Endothelial cell of umbilical vein (primary cell): Measurements from ENCODE around the gene RPL37A. TPM values are rescaled to one million over a fixed set of nuclear protein-coding genes. Genes with fewer than 3 reads are reported as not detected.
A peak's percentile ranks its signal among the peaks of the same experiment; 100 is the strongest.

Experiments
- BruUV-seq: library from RNA; stranded (reverse); fragments of 400-500 nt; replicated peaks from 2 replicates; lab custom pipeline; 2021; lab: Mats Ljungman, UMichigan
- CTCF ChIA-PET: fragments of 300-600, 350-600 bp; sonication (Branson Sonifier 250); formaldehyde crosslinking; loops from one replicate; lab custom pipeline; 2021; ENCODE audit warnings: antibody characterized with exemption, inconsistent platforms; lab: Charles Lee
- POLR2A ChIA-PET: fragments of 300-600, 350-600 bp; sonication (Branson Sonifier 250); formaldehyde crosslinking; loops from one replicate; lab custom pipeline; 2021; ENCODE audit warnings: antibody characterized with exemption, inconsistent platforms; lab: Charles Lee
- DNase-seq: peaks from one replicate; pipeline ENCODE4 v3.0.0-alpha.2; 2011; ENCODE audit warnings: low read depth, low spot score
- FAIRE-seq: peaks from 2 replicates; lab custom pipeline; 2011; peaks lifted over from hg19 to GRCh38; lab: Jason Lieb, UNC
- H2AFZ ChIP-seq: 2 replicates; pipeline ENCODE4 v1.6.0; 2012; ENCODE audit warnings: low read depth, low read length, control low read depth, inconsistent platforms
- H3K27ac ChIP-seq: 2 replicates; pipeline ENCODE4 v1.5.1; 2011; ENCODE audit warnings: low read depth, mild to moderate bottlenecking, control low read depth, low read length, moderate library complexity; ENCODE audit not compliant: insufficient read depth
- H3K27me3 ChIP-seq, 2 experiments: 2 replicates each; pipeline versions ENCODE4 v1.6.0 to v1.6.1; 2011; ENCODE audit warnings: low read length in 2 of 2, mixed read lengths in 1 of 2; ENCODE audit not compliant: control insufficient read depth in 2 of 2, insufficient read depth in 2 of 2
- H3K36me3 ChIP-seq, 2 experiments: 2 replicates in 1 of 2; 3 replicates in 1 of 2; pipeline ENCODE4 v1.5.1; 2011; ENCODE audit warnings: low read length in 2 of 2, mild to moderate bottlenecking in 1 of 2, moderate library complexity in 1 of 2; ENCODE audit not compliant: control insufficient read depth in 2 of 2, insufficient read depth in 2 of 2; ENCODE audit errors: extremely low read depth in 1 of 2
- H3K4me1 ChIP-seq: 3 replicates; pipeline ENCODE4 v1.5.1; 2011; ENCODE audit warnings: mild to moderate bottlenecking, low read length; ENCODE audit not compliant: control insufficient read depth, insufficient read depth; ENCODE audit errors: extremely low read depth
- H3K4me2 ChIP-seq: 2 replicates; pipeline ENCODE4 v1.6.1; 2011; ENCODE audit warnings: low read length, control low read depth, mixed read lengths; ENCODE audit not compliant: insufficient read depth
- H3K4me3 ChIP-seq, 3 experiments: fragments of 200-600 bp in 1 of 3; sonication (generic), shearing (Covaris generic) in 1 of 3; replicated peaks in 1 of 3; 2 replicates each; pipeline ENCODE4 v1.5.1; 2011 to 2016; ENCODE audit warnings: control low read depth in 3 of 3, low read length in 3 of 3, mild to moderate bottlenecking in 2 of 3, inconsistent platforms in 1 of 3, low read depth in 1 of 3, moderate library complexity in 1 of 3; ENCODE audit not compliant: insufficient read depth in 1 of 3
- H3K79me2 ChIP-seq: 2 replicates; pipeline ENCODE4 v1.6.0; 2012; ENCODE audit warnings: low read length, inconsistent platforms; ENCODE audit not compliant: control insufficient read depth, insufficient read depth
- H3K9ac ChIP-seq: replicated peaks from 2 replicates; pipeline ENCODE3; 2011; ENCODE audit warnings: low read length, control low read depth; ENCODE audit not compliant: insufficient read depth; ENCODE audit errors: extremely low read depth
- H3K9me1 ChIP-seq: replicated peaks from 3 replicates; pipeline ENCODE4 v1.6.0; 2011; ENCODE audit warnings: mild to moderate bottlenecking, low read length; ENCODE audit not compliant: control insufficient read depth, insufficient read depth; ENCODE audit errors: extremely low read depth
- H3K9me3 ChIP-seq: replicated peaks from 2 replicates; pipeline ENCODE4 v1.5.1; 2012; ENCODE audit warnings: low read length, inconsistent platforms; ENCODE audit not compliant: control insufficient read depth, insufficient read depth
- H4K20me1 ChIP-seq: replicated peaks from 2 replicates; pipeline ENCODE3; 2011; ENCODE audit warnings: mild to moderate bottlenecking, low read length; ENCODE audit not compliant: control insufficient read depth, insufficient read depth; ENCODE audit errors: extremely low read depth
- CTCF ChIP-seq, 2 donors: IDR thresholded peaks; 1 replicate in 1 of 2; 2 replicates in 1 of 2; pipeline ENCODE4 v1.5.1; 2011; ENCODE audit warnings: low read length in 2 of 2, mild to moderate bottlenecking in 2 of 2, moderate library complexity in 2 of 2, control low read depth in 1 of 2, inconsistent platforms in 1 of 2, low read depth in 1 of 2; ENCODE audit not compliant: insufficient read depth in 1 of 2; ENCODE audit errors: extremely low read depth in 1 of 2
- EZH2 ChIP-seq: IDR thresholded peaks from 2 replicates; pipeline ENCODE4 v1.6.1; 2012; ENCODE audit warnings: borderline replicate concordance, low read depth, mild to moderate bottlenecking, moderate library complexity, low read length, inconsistent platforms; ENCODE audit not compliant: severe bottlenecking
- FOS ChIP-seq: IDR thresholded peaks from 2 replicates; pipeline ENCODE4 v1.6.1; 2011; ENCODE audit warnings: mild to moderate bottlenecking, low read length, moderate library complexity, borderline replicate concordance; ENCODE audit not compliant: insufficient read depth
- MYC ChIP-seq: IDR thresholded peaks from one replicate; pipeline ENCODE4 v1.6.1; 2011; ENCODE audit warnings: mild to moderate bottlenecking, low read depth, low read length
- POLR2A ChIP-seq: IDR thresholded peaks from 2 replicates; pipeline ENCODE4 v1.6.1; 2012; ENCODE audit warnings: low read depth, mild to moderate bottlenecking, control low read depth, low read length
- POLR2AphosphoS5 ChIP-seq: IDR thresholded peaks from 2 replicates; pipeline ENCODE4 v1.6.1; 2012; ENCODE audit warnings: low read depth, mild to moderate bottlenecking, control low read depth, low read length, moderate library complexity; ENCODE audit not compliant: insufficient read depth
- dilution Hi-C: fragments of 300-500 bp; cut with MboI; formaldehyde crosslinking; loops from one replicate; pipeline ENCODE4 v1.15.0; 2019; ENCODE audit warnings: low sequenced_read_pairs; ENCODE audit not compliant: extremely low pct_ligation_motif_present
- intact Hi-C: fragments of 100-400 bp; cut with micrococcal nuclease; formaldehyde crosslinking; loops from one replicate; pipeline ENCODE4 v1.10.0; 2022
- polyA plus RNA-seq, 4 experiments: library from polyadenylated mRNA; depleted of rRNA in 3 of 4; stranded (reverse) in 3 of 4; unstranded in 1 of 4; fragments of >200 nt; gene quantifications; 2 replicates each; pipeline versions ENCODE4 v1.2.1 to v1.2.3, GENCODE V29; 2011 to 2012; ENCODE audit warnings: missing spikeins in 1 of 4
- total RNA-seq: library from RNA; stranded (reverse); gene quantifications from 2 replicates; pipeline ENCODE4 v1.2.3, GENCODE V29; 2021

Gene RPL37A
- total and polyA plus RNA-seq, 2 donors (not counting 3 experiments of a cell fraction or from before 2014, with no cell fraction given), result 1,889 to 2,628 TPM

DNA sequence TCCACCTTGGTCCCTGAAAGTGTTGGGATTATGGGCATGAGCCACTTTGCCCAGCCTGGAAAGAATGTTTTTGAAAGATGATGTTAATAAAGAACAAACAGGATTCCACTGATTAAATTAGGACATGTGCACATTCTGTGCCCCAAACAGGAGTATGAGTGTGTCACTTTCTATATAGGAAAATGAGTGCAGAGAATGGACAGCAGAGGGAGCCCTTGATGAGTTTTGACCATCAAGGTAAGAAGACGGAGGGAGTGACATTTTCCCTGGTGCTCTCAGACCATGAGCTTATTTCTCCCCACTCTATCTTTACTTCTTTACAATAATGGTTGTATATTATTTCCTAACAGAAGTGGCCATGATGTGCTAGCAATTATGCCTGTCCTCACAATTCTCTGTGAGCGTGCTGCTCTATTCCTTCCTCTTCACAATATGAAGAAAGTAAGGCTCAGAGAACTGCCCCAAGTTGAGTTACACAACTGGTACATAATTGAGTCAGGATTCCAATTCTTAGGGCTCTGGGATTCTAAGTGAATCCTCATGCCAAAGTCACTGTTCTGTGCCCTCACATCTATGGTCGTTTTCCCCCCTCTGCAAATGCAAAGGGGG, 20.6 kb downstream of the RPL37A start:
- no peak overlapping the region for H3K27ac ChIP-seq
- no peak overlapping the region for H3K4me2 ChIP-seq
- H2AFZ ChIP-seq, result no peak overlapping the region
- no peaks in the 10 kb centered on the region for H3K79me2 ChIP-seq
- no peaks in the 10 kb centered on the region for H3K27me3 ChIP-seq
- ChIA-PET POLR2A (no interaction called here), CTCF (interaction anchor here (0.6 to 13.2 kb wide), 53 partner anchors 9 to 1237 kb away, joined by 3 to 583 read pairs (median 6); partner anchors contain the start of genes IGFBP2 and RPL37A)
- no peaks in the 10 kb centered on the region for H3K4me1 ChIP-seq
- FAIRE-seq (peak; percentile 83), DNase-seq (peak; percentile 77)
- no peaks in the 10 kb centered on the region for H3K36me3 ChIP-seq
- no peak overlapping the region for H3K9ac ChIP-seq
- H4K20me1 ChIP-seq, result no peaks in the 10 kb centered on the region
- no TSS peak for BruUV-seq
- dilution Hi-C loops, result no loop called here
- H3K4me3 ChIP-seq, result no peak overlapping the region
- TF ChIP-seq FOS, result no peak
- TF ChIP-seq MYC, result no peak
- peak; percentile 64 to 66 for TF ChIP-seq CTCF (IDR thresholded peaks at IDR 0.05; ENCODE audit: extremely low read depth in 1 of 2, insufficient read depth in 1 of 2, low read depth in 1 of 2, low read length in 2 of 2)
- TF ChIP-seq EZH2, result no peak
- H3K9me3 ChIP-seq, result no peaks in the 10 kb centered on the region
- intact Hi-C loops, result loop anchor here (1.0 to 10.0 kb wide), 8 partner anchors 16 to 1236 kb away; no protein-coding TSS in a partner anchor
- H3K9me1 ChIP-seq, result no peaks in the 10 kb centered on the region

- intact Hi-C loops, result no loop called here
These were observed 21.5 kb downstream of the RPL37A start for GRCh38 chr2:216520112-216520511.

More at GRCh38 chr2:216520112-216520511, 21.5 kb downstream of the RPL37A start:
- no peaks in the 10 kb centered on the region for H3K27me3 ChIP-seq
- H3K36me3 ChIP-seq, result no peaks in the 10 kb centered on the region
- DNase-seq, result no peak
- no peaks in the 10 kb centered on the region for H3K79me2 ChIP-seq
- H4K20me1 ChIP-seq, result no peaks in the 10 kb centered on the region
- H3K9ac ChIP-seq, result no peak overlapping the region
- dilution Hi-C loops, result loop anchor here (10.0 kb wide), 1 partner anchor 135 kb away; no protein-coding TSS in a partner anchor
- no peaks in the 10 kb centered on the region for H3K4me1 ChIP-seq
- CTCF ChIA-PET, result interaction anchor here (0.8 to 13.2 kb wide), 24 partner anchors 12 to 1236 kb away, joined by 3 to 583 read pairs (median 10); no protein-coding TSS in a partner anchor
- H3K4me3 ChIP-seq, result no peak overlapping the region
- no peak overlapping the region for H3K27ac ChIP-seq
- H2AFZ ChIP-seq, result no peak overlapping the region
- no peak for FAIRE-seq
- no TSS peak for BruUV-seq
- H3K9me3 ChIP-seq, result no peaks in the 10 kb centered on the region
- TF ChIP-seq POLR2AphosphoS5 (no peak), POLR2A (no peak), EZH2 (no peak)
- POLR2A ChIA-PET, result no interaction called here
- H3K4me2 ChIP-seq, result no peak overlapping the region
- no peaks in the 10 kb centered on the region for H3K9me1 ChIP-seq
